Subcutaneous abdominal adipose tissue (tissue), 5 donors: ENCODE measurements around the gene INHBC.
A peak's percentile ranks its signal among the peaks of the same experiment; 100 is the strongest.

ENCODE experiments used
- H3K27ac ChIP-seq: one replicate; pipeline ENCODE4 v1.7.0; 2013; ENCODE audit warnings: low read depth, mild to moderate bottlenecking, inconsistent platforms, low read length, moderate library complexity
- H3K27me3 ChIP-seq, 5 donors: one replicate each; pipeline ENCODE4 v1.7.0; 2013; ENCODE audit warnings: low read length in 5 of 5, inconsistent platforms in 1 of 5; ENCODE audit not compliant: control insufficient read depth in 5 of 5, insufficient read depth in 4 of 5
- H3K36me3 ChIP-seq, 5 donors: one replicate each; pipeline ENCODE4 v1.7.0; 2013; ENCODE audit warnings: low read length in 5 of 5; ENCODE audit not compliant: control insufficient read depth in 5 of 5, insufficient read depth in 5 of 5
- H3K4me1 ChIP-seq, 5 donors: one replicate each; pipeline ENCODE4 v1.7.0; 2013; ENCODE audit warnings: low read length in 5 of 5, mild to moderate bottlenecking in 3 of 5, moderate library complexity in 1 of 5; ENCODE audit not compliant: control insufficient read depth in 5 of 5, insufficient read depth in 5 of 5
- H3K4me3 ChIP-seq, 5 donors: one replicate each; pipeline ENCODE4 v1.7.0; 2013; ENCODE audit warnings: low read length in 5 of 5, low read depth in 1 of 5
- H3K9ac ChIP-seq, 5 donors: one replicate each; pipeline ENCODE4 v1.7.0; 2013; ENCODE audit warnings: low read length in 5 of 5, mild to moderate bottlenecking in 4 of 5, moderate library complexity in 3 of 5
- H3K9me3 ChIP-seq, 5 donors: one replicate each; pipeline ENCODE4 v1.7.0; 2013; ENCODE audit warnings: low read length in 5 of 5; ENCODE audit not compliant: control insufficient read depth in 5 of 5
- donor health status: healthy.
- donor health status: healthy.
- donor health status: healthy.
- donor health status: healthy.
- donor health status: healthy.

Gene INHBC

DNA sequence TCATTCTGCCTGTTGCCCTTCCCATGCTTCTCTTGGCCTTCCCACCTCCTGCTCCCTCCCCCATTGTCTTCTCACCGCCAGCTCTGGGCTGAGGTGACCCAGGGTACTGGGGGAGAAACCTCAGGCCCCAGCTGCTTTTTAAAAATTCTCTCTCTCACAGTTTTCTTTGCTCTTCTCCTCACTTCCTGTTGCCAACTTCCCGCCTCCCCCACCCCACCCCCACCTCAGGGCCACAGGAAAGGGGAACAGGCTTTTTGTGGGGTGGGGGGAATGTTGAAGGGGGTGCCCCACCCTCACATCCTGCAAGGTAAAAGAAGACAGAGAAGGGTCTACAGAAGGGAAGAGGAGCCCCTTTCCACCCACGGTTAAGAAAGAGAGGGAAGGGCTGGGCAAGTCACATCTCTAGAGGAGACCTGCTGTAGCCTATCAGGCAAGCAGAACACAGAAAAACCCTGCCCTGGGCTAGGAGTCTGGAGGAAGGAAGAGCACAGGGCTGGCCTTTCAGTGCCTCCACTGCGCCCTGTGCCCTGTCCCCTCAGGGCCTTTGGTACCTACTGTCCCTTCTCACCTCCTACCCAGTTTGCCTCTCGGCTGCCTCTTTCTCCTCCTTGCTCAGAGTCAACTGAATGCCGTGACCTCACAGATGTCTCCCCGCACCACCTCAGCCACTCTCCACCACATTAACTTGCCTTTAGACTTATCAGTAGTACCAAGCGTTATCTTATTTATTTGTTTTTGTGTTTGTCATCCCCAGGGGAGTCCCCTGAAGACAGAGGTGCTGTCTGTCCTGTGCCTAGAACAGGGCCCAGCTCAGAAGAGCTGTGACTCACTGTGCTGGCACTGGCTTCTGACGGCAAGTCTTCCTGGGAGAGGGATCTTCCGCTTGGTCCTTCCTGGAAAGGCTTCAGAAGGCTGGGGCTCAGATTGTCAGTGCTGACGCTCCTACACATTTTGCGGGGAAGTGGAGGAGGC lies 43.4 kb downstream of the INHBC start:
- Histone ChIP-seq H3K36me3 (peaks cover 0 to 14% (median 0%) of the 10 kb centered on the region in 5 donors), H3K9me3 (no peaks in the 10 kb centered on the region), H3K4me1 (peaks cover 0 to 35% (median 27%) of the 10 kb centered on the region in 5 donors), H3K27me3 (peaks cover 7 to 41% (median 31%) of the 10 kb centered on the region in 5 donors), H3K27ac (peak overlapping the region; percentile 18), H3K4me3 (peak overlapping the region; percentile 39 to 63 (median 53)), H3K9ac (peak overlapping the region in 3 of 5 donors; percentile 48 to 71 (median 68))

DNA sequence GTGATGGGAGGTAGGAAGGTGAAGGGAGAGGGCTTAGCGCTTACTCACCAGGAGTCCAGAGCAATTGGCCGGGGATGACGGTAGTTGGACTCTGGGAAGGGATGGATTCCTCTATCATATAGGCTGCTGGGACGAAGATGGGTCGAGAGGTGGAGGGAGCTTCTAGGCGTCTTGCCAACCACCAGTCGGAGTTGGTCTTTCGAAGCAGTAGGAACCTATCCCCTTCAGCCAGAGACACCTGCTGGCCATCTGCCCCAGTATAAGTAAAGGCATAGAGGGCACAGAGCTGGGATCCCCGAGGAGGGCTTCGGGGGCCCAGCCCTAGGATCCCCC lies 44.4 kb downstream of the INHBC start:
- H3K4me3 ChIP-seq: no peak overlapping the region
- peaks cover 0 to 35% (median 27%) of the 10 kb centered on the region in 5 donors for H3K4me1 ChIP-seq
- H3K36me3 ChIP-seq: peaks cover 0 to 10% (median 0%) of the 10 kb centered on the region in 5 donors
- no peaks in the 10 kb centered on the region for H3K9me3 ChIP-seq
- H3K27me3 ChIP-seq: peaks cover 7 to 37% (median 26%) of the 10 kb centered on the region in 5 donors
- H3K9ac ChIP-seq: peak overlapping the region in 1 of 5 donors; percentile 37
- H3K27ac ChIP-seq: no peak overlapping the region

DNA sequence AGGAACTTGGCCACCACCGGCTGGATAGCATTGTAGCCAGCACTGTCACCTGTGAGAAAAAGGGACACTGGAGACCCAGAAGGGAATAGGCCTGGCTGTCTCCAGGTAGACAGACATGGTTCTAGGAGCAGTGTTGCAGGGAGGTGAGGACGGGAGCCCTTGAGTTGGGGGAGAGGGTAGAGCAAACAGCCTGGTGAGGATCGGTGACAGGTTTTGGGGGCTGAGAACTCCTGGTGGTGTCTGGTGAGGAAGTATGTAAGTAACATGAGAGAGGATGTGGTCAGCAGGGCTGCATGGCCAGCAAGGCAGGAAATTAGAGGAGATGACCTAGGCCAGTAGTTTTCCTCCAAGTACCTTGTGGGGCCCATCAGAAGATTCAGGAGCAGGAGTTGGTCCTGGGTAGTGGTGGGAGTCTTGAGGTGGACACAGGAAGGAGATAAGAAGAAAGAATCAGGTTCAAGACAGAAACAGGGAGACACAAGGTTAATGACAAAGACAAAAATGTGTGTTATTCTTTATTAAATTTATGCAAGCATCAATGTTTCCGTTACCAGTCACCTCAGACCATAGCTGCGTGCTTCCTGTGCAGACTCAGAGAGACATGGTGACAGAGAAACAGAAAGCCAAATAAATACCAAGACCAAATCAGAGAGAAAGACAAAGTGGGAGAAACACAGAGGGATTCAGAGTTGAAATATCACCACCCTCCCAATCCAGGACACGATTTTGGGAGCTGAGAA lies 45.0 kb downstream of the INHBC start, which contains the start of gene ARHGAP9:
ARHGAP9 (minus strand) TSS at position 491 of the 740 bp plus-strand sequence; CDS start at position 31, 460 bp downstream.
- Histone ChIP-seq H3K27me3 (peaks cover 4 to 31% (median 21%) of the 10 kb centered on the region in 5 donors), H3K4me3 (peak within 1 kb of the TSS in 1 of 5 donors; percentile 63), H3K9ac (peak within 1 kb of the TSS in 1 of 5 donors; percentile 37), H3K9me3 (no peaks in the 10 kb centered on the region), H3K36me3 (peaks cover 0 to 5% (median 0%) of the 10 kb centered on the region in 5 donors), H3K4me1 (peaks cover 0 to 35% (median 27%) of the 10 kb centered on the region in 5 donors), H3K27ac (no peak within 1 kb of the TSS)

DNA sequence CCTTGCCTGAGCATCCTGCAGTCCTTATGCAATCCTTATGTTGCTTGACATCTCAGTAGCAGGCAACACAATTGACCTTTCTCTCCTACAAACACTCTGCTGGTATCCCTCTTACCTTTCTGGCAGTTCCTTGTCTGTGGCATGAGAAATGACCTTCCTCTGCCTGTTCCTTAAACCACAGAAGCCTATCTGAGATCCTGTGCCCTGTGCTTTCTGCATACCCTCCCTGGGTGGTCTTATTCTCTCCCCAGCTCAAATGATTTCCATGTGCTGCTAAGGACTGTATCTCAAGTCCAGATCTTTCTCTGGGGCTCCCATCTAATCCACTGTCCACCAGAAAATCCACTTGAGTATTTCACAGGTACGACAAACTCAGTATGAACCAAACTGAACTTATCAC lies 47.1 kb downstream of the INHBC start:
- H3K9me3 ChIP-seq: no peaks in the 10 kb centered on the region
- no peaks in the 10 kb centered on the region for H3K36me3 ChIP-seq
- no peak overlapping the region for H3K27ac ChIP-seq
- peaks cover 0 to 12% (median 3%) of the 10 kb centered on the region in 5 donors for H3K27me3 ChIP-seq
- no peak overlapping the region for H3K4me3 ChIP-seq
- no peak overlapping the region for H3K9ac ChIP-seq
- H3K4me1 ChIP-seq: peaks cover 0 to 18% (median 7%) of the 10 kb centered on the region in 5 donors

DNA sequence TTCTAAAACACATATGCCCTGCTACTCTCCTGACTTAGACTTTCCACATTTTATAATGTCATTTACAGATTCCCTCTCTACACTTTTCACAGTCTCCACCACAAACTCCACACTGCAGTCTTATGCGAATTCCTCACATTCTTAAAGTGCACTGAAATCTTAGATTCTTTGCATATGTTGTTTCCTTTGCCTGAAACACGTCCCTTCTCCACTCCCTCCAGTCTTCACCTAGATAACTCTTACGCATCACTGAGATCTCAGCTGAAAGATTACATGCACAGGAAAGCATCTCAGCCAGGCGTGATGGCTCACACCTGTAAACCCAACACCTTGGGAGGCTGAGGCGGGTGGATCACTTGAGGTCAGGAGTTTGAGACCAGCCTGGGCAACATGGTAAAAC lies 48.9 kb downstream of the INHBC start:
- peaks cover 0 to 22% (median 13%) of the 10 kb centered on the region in 5 donors for H3K4me1 ChIP-seq
- H3K27ac ChIP-seq: no peak overlapping the region
- H3K36me3 ChIP-seq: no peaks in the 10 kb centered on the region
- H3K9ac ChIP-seq: no peak overlapping the region
- H3K27me3 ChIP-seq: peaks cover 0 to 4% (median 0%) of the 10 kb centered on the region in 5 donors
- H3K4me3 ChIP-seq: no peak overlapping the region
- no peaks in the 10 kb centered on the region for H3K9me3 ChIP-seq

DNA sequence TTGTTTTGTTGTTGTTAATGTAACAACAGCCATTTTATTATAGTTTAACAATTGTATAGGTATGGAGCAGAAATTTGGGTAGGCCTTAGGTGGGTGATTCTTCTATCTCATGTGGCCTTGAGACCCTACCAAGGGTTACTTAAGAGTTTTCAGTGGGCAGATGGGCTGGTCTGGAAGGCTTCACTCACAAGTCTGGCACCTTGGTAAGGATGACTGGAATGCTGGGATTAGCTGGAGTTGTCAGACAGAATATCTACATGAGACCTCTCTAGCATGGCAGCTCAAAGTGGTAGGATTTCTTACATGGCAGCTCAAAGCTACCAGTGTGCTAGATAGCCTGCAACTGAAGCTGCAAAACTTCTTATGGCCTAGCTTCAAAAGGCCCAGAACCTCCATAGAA lies 51.1 kb downstream of the INHBC start:
- H3K4me3 ChIP-seq: no peak overlapping the region
- peaks cover 0 to 20% (median 16%) of the 10 kb centered on the region in 5 donors for H3K4me1 ChIP-seq
- no peak overlapping the region for H3K9ac ChIP-seq
- peaks cover 0 to 18% (median 15%) of the 10 kb centered on the region in 5 donors for H3K36me3 ChIP-seq
- no peak overlapping the region for H3K27ac ChIP-seq
- H3K9me3 ChIP-seq: no peaks in the 10 kb centered on the region
- peaks cover 0 to 2% (median 0%) of the 10 kb centered on the region in 5 donors for H3K27me3 ChIP-seq

DNA sequence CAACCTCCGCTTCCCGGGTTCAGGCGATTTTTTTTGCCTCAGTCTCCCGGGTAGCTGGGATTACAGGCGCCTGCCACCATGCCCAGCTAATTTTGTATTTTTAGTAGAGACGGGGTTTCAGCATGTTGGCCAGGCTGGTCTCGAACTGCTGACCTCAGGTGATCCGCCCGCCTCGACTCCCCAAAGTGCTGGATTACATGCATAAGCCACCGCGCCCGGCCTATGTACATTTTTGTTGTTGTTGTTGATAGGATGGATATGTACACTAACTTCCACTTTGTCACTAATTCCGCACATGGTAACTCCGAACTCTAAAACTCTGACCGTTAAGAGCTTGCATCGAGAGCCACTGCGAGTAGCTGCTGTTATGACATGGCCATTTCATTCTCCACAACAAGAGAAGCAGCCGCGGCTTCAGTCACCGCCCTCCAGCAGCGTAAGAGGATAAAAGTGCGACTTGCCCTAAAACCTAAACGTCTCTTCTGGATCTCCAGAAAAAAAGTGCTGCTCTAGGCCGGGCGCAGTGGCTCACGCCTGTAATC lies 52.5 kb downstream of the INHBC start:
- H3K36me3 ChIP-seq: peaks cover 8 to 29% (median 26%) of the 10 kb centered on the region in 5 donors
- peak overlapping the region; percentile 61 to 90 (median 86) for H3K4me3 ChIP-seq
- H3K27me3 ChIP-seq: no peaks in the 10 kb centered on the region
- H3K27ac ChIP-seq: no peak overlapping the region
- peaks cover 0 to 20% (median 16%) of the 10 kb centered on the region in 5 donors for H3K4me1 ChIP-seq
- H3K9me3 ChIP-seq: no peaks in the 10 kb centered on the region
- no peak overlapping the region for H3K9ac ChIP-seq

DNA sequence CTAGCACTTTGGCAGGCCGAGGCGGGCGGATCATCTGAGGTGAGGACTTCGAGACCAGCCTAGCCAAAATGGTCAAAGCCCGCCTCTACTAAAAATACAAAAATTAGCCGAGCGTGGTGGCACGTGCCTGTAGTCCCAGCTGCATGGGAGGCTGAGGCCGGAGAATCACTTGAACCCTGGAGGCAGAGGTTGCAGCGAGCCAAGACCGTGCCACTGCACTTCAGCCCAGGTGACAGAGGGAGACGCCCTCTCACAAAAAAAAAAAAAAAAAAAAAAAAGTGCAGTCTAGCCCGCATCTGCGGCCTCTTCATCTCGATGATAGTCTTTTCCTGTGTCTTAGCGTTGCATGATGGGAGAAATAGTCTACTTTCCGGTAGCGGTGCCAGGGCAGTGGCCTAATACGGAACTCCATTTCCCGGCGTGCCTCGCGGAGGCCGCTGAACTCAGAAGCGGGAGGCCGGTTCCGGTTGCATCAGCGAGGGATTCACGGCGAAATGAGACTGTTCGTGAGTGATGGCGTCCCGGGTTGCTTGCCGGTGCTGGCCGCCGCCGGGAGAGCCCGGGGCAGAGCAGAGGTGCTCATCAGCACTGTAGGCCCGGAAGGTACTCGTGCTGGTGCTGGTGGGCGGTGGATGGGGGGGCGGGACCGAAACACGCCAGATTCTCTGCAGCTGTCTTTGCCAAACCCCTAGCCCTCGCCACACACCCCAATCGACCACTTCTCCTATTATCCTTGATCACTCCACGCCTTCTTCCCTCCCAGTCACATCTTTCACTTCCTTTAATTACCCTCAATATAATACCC lies 53.2 kb downstream of the INHBC start, which contains the start of gene MARS1:
MARS1 (plus strand) TSS at position 472 of the 805 bp plus-strand sequence; CDS start at position 495, 23 bp downstream.
- Histone ChIP-seq H3K27ac (peak within 1 kb of the TSS; percentile 77), H3K9me3 (no peaks in the 10 kb centered on the region), H3K4me3 (peak within 1 kb of the TSS; percentile 86 to 94 (median 88)), H3K27me3 (no peaks in the 10 kb centered on the region), H3K36me3 (peaks cover 8 to 34% (median 31%) of the 10 kb centered on the region in 5 donors), H3K4me1 (peaks cover 0 to 20% (median 16%) of the 10 kb centered on the region in 5 donors), H3K9ac (peak within 1 kb of the TSS; percentile 12 to 96 (median 89))
